GOT3 (cell line): ENCODE data around the gene WRNIP1.

Experiments used
- DNase-seq: peaks from one replicate; lab custom pipeline; 2025; ENCODE audit warnings: mixed read lengths; lab: John Stamatoyannopoulos, UW

Gene WRNIP1

GRCh38 chr6:2765166-2765895 lies at the start of gene WRNIP1:
WRNIP1 (plus strand) TSS chr6:2765393; CDS start chr6:2765623, 230 bp downstream.
- peak; percentile 97 for DNase-seq

GRCh38 chr6:2715737-2716136 lies 49.5 kb upstream of the WRNIP1 start:
- DNase-seq: no peak

GRCh38 chr6:2716936-2717700 lies 48.1 kb upstream of the WRNIP1 start:
- DNase-seq: no peak

- no peak for DNase-seq
Measured at GRCh38 chr6:2718334-2719092, 46.7 kb upstream of the WRNIP1 start.

- DNase-seq: no peak
Measured at GRCh38 chr6:2719093-2719455, 46.1 kb upstream of the WRNIP1 start.

GRCh38 chr6:2721219-2721618 lies 44.0 kb upstream of the WRNIP1 start:
- DNase-seq: no peak

GRCh38 chr6:2725364-2725988 lies 39.7 kb upstream of the WRNIP1 start:
- no peak for DNase-seq

GRCh38 chr6:2725999-2726567 lies 39.1 kb upstream of the WRNIP1 start:
- no peak for DNase-seq

GRCh38 chr6:2729921-2730320 lies 35.3 kb upstream of the WRNIP1 start:
- no peak for DNase-seq

GRCh38 chr6:2730353-2731107 lies 34.7 kb upstream of the WRNIP1 start:
- DNase-seq: no peak

- no peak for DNase-seq
Measured at GRCh38 chr6:2731281-2731909, 33.8 kb upstream of the WRNIP1 start.

GRCh38 chr6:2732503-2733089 lies 32.6 kb upstream of the WRNIP1 start:
- DNase-seq: no peak

- no peak for DNase-seq
Measured at GRCh38 chr6:2733324-2733723, 31.9 kb upstream of the WRNIP1 start.

GRCh38 chr6:2733736-2734480 lies 31.3 kb upstream of the WRNIP1 start:
- DNase-seq: no peak

GRCh38 chr6:2734488-2735166 lies 30.6 kb upstream of the WRNIP1 start:
- no peak for DNase-seq

- DNase-seq: no peak
Measured at GRCh38 chr6:2737885-2738284, 27.3 kb upstream of the WRNIP1 start.

- no peak for DNase-seq
Measured at GRCh38 chr6:2738373-2738979, 26.7 kb upstream of the WRNIP1 start.

- no peak for DNase-seq
Measured at GRCh38 chr6:2739335-2739734, 25.9 kb upstream of the WRNIP1 start.

- no peak for DNase-seq
Measured at GRCh38 chr6:2740581-2740980, 24.6 kb upstream of the WRNIP1 start.
